ENCODE data around the gene FOSB.
"Not testable (repeated sequence)": the region's sequence is repeated elsewhere in the genome, so short reads cannot be mapped to it uniquely, and the experiment has no call there.

FOSB gene

GRCh38 chr19:45467456-45468158 lies at the start of gene FOSB:
TSS of gene FOSB (plus strand) at chr19:45467996. CDS start at chr19:45468587, 591 bp downstream.
- DNase-seq, result peak; percentile 96

- no peak for DNase-seq
Measured at GRCh38 chr19:45418802-45419201, 49.0 kb upstream of the FOSB start.

- peak; percentile 86 for DNase-seq
Measured at GRCh38 chr19:45419396-45419795, 48.4 kb upstream of the FOSB start.

- DNase-seq, result no peak
Measured at GRCh38 chr19:45419895-45420294, 47.9 kb upstream of the FOSB start.

GRCh38 chr19:45420356-45420755 lies 47.4 kb upstream of the FOSB start:
- no peak for DNase-seq

- DNase-seq, result no peak
Measured at GRCh38 chr19:45420871-45421270, 46.9 kb upstream of the FOSB start.

- no peak for DNase-seq
Measured at GRCh38 chr19:45421947-45422498, 45.8 kb upstream of the FOSB start.

- DNase-seq, result no peak
Measured at GRCh38 chr19:45423033-45423588, 44.7 kb upstream of the FOSB start.

- DNase-seq, result peak; percentile 90
Measured at GRCh38 chr19:45423589-45424190, 44.1 kb upstream of the FOSB start, which contains the start of gene ERCC1. TSS of gene ERCC1 (minus strand) at chr19:45423917. CDS start at chr19:45423374, 543 bp downstream.

GRCh38 chr19:45424191-45425058 lies 43.4 kb upstream of the FOSB start:
- peak; percentile 93 for DNase-seq

GRCh38 chr19:45428384-45429231 lies 39.2 kb upstream of the FOSB start:
- DNase-seq, result no peak

- DNase-seq, result not testable (repeated sequence)
Measured at GRCh38 chr19:45429896-45430295, 37.9 kb upstream of the FOSB start.

- DNase-seq, result peak; percentile 67
Measured at GRCh38 chr19:45431008-45431407, 36.8 kb upstream of the FOSB start.

GRCh38 chr19:45432543-45432942 lies 35.3 kb upstream of the FOSB start:
- not testable (repeated sequence) for DNase-seq

GRCh38 chr19:45437328-45437727 lies 30.5 kb upstream of the FOSB start:
- DNase-seq, result no peak

GRCh38 chr19:45439190-45439568 lies 28.6 kb upstream of the FOSB start:
- peak; percentile 75 for DNase-seq

GRCh38 chr19:45439569-45440258 lies 28.1 kb upstream of the FOSB start:
- DNase-seq, result peak; percentile 66

GRCh38 chr19:45440259-45440638 lies 27.5 kb upstream of the FOSB start:
- DNase-seq, result no peak

- DNase-seq, result no peak
Measured at GRCh38 chr19:45440873-45441654, 26.7 kb upstream of the FOSB start.

GRCh38 chr19:45442408-45442777 lies 25.4 kb upstream of the FOSB start:
- no peak for DNase-seq
